Measurements from ENCODE around the gene ABI2.

GRCh38 chr2:203470371-203470770 is 142.2 kb downstream of the ABI2 start:
- no peak for TF ChIP-seq CTCF (IDR thresholded peaks at IDR 0.05; ENCODE audit: insufficient read depth, low read length, poor library complexity, severe bottlenecking)
- TF ChIP-seq EZH2phosphoT487 (conservative IDR thresholded peaks at IDR 0.05; ENCODE audit: low read length): no peak

Data from SU-DHL-6 (cell line).